Activated T-cell treated with anti-CD3 and anti-CD28 coated beads for 4 hours (primary cell): ENCODE results near the gene KLK2.

Source experiments
- DNase-seq: peaks from one replicate; pipeline ENCODE4 v3.0.0-alpha.2; 2020

KLK2 gene

GRCh38 chr19:50873056-50873455 is at the start of gene KLK2:
KLK2 (plus strand) TSS chr19:50873439; CDS start chr19:50873474, 35 bp downstream.
- no peak for DNase-seq

DNA sequence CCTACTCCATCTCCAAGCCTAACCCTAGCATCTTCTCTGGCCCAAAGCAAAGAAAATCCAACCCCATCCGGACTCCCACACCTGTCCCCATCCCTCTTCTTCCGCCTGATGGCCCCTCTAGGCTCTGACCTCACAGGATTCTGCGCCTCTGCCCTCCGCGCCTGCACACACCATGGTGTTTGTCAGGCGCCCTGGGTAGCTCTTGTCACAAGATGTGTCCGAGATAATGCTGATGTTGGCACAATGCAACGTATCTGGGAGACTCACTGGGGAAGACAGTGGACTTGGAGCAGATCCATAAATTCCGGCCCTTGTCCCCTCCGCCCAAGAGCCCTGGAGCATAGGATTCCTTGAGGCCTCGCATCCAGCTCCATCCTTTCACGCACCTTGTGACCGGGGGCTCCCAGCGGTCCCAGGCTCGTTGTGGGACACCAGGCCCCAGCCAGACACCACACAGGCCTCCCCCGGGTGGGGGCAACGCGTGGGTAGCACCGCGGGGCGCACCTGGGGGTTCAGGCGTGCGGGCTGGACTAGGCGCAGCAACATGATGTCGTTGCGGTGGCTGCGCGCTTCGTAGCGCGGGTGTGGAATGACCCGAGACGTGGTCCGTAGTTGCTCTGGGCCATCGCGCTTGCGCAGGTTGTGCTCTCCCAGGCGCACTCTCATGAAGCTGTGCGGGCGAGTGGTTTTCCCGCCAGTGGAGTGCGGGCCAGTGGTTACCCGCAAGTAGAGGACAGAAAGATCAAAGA is 46.6 kb upstream of the KLK2 start:
- no peak for DNase-seq

DNA sequence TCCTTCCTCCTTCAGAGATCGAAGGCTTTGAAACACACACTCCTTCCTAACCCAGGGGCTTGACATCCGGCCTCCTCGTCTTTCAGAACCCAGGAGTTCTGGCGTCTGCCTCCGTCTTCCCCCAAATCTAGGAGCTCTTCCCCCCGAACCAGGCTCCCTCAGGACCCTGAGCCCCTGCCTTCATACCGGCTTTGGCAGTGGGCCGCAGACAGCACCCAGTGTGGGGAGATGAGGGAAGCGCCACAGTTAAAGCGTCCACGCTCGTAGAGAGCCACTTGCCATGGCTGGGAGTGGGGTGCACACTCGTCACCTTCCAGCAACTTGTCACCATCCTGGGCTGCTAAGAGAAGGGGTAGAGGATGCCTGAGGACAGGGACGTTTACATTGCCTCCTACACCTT is 45.8 kb upstream of the KLK2 start:
- DNase-seq, result no peak

- no peak for DNase-seq
Measured at GRCh38 chr19:50829801-50830200, 43.4 kb upstream of the KLK2 start.

DNA sequence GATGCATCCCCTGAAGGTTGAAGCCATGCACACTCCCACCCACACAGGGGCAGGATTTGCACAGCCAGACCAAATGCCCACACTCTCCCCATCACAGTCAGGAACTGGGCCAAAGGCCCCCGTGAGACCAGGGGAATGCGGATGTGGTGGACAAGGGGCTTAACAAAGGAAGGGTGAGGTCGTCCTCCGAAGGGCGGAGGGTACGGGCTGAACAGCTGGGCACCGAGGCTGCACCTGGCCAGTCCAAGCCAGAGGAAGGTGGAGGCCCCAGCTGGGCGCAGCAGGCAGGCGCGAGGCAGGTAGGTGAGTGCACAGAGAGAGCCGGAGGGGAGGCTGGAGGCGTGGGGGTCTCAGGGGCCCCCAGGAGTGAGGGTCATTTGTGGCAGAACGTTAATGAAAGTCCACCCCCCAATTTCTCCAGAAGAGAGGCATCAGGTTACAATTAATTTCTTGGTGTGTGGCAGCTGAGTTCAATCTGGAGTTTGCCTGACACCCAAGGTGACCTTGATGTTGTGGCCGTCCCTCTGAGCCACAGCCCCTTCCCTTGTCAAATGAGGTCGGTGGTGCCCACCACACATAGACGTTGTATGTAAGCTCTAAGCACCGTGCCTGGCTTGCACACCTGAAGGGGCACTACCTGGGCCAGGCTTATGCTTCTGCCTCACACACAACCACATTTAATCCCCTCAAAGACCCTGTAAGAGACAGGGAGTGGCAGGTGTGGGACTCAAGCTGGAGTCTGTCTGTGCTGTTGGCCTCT is 42.8 kb upstream of the KLK2 start:
- DNase-seq, result no peak

DNA sequence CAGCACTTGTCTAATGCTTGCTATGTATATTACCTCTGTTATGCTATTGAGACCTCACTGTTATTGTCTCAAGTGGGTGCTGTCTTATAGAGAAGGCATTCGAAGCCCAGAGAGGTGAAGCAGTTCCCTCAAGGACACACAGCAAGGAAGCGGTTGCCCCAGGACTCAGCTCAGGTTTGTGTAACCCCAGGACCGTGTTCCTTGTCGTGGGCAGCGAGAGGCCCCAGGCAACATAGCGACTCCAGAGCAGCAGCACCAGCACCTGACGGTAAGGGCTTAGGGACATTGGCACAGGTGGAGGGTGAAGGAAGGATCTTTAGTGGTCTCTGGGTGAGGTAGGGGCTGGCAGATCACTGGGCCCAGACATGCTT is 42.2 kb upstream of the KLK2 start:
- DNase-seq, result no peak

- DNase-seq, result no peak
Measured at GRCh38 chr19:50832666-50833065, 40.6 kb upstream of the KLK2 start.

GRCh38 chr19:50833117-50833801 is 40.0 kb upstream of the KLK2 start, which contains the start of gene KLK15:
KLK15 (minus strand) TSS chr19:50833574; CDS start chr19:50831492, 2,082 bp downstream.
- DNase-seq, result no peak

- no peak for DNase-seq
Measured at GRCh38 chr19:50833802-50834167, 39.5 kb upstream of the KLK2 start.

- DNase-seq, result no peak
Measured at GRCh38 chr19:50835103-50835784, 38.0 kb upstream of the KLK2 start.

- DNase-seq, result peak; percentile 60
Measured at GRCh38 chr19:50835785-50836542, 37.3 kb upstream of the KLK2 start.

GRCh38 chr19:50836543-50837195 is 36.6 kb upstream of the KLK2 start:
- no peak for DNase-seq

- no peak for DNase-seq
Measured at GRCh38 chr19:50837300-50837699, 35.9 kb upstream of the KLK2 start.

- DNase-seq, result no peak
Measured at GRCh38 chr19:50838239-50838638, 35.0 kb upstream of the KLK2 start.

DNA sequence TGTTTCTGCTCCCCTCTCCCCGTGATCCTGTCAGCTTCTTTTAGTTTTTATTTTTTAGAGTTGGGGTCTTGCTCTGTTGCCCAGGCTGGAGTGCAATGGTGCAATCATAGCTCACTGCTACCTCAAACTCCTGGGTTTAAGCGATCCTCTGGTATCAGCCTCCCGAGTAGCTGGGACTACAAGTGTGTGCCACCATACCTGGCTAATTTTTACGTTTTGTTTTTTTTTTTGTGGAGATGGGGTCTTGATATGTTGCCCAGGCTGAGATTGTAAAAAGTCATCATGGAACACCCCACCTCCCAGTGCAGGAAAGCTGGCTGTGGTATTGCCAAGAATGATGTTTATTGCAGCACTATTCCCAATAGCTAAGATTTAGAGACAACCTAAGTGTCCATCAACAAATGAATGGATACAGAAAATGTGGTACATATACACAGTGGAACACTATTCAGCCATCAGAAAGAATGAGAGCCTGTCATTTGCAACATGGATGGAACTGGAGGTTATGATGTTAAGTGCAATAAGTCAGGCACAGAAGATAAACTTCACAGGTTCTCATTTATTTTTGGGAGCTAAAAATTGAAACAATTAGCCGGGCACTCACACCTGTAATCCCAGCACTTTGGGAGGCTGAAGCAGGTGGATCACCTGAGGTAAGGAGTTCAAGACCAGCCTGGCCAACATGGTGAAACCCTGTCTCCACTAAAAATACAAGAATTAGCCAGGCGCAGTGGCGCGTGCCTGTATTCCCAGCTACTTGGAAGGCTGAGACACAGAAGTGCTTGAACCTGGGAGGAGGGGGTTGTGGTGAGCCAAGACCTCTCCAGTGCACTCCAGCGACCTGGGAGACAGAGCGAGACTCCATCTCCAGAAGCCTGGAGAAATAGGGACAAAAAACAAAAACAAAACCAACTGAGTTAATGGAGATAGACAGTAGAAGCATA is 33.3 kb upstream of the KLK2 start:
- no peak for DNase-seq

GRCh38 chr19:50842130-50842529 is 31.1 kb upstream of the KLK2 start:
- no peak for DNase-seq

DNA sequence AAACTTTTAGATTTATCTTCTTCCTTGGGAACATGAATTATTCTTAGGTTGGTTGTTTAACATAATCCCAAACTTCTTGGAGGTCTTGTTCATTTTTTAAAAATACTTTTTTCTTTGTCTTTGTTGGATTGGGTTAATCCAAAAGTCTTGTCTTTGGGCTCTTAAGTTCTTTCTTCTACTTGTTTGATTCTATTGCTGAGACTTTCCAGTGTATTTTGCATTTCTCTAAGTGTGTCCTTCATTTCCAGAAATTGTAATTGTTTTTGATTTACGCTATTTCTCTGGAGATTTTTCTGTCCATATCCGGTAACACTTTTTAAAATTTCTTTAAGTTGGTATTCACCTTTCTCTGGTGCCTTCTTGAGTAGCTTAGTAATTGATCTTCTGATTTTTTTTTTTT is 30.0 kb upstream of the KLK2 start:
- no peak for DNase-seq

- DNase-seq, result no peak
Measured at GRCh38 chr19:50843701-50844221, 29.5 kb upstream of the KLK2 start.

- DNase-seq, result no peak
Measured at GRCh38 chr19:50844296-50844935, 28.8 kb upstream of the KLK2 start.

- DNase-seq, result no peak
Measured at GRCh38 chr19:50850738-50851137, 22.5 kb upstream of the KLK2 start.
